ENCODE measurements around the gene GCNT1.
"Not testable (repeated sequence)": the region's sequence is repeated elsewhere in the genome, so short reads cannot be mapped to it uniquely, and the experiment has no call there.

GCNT1 gene

DNA sequence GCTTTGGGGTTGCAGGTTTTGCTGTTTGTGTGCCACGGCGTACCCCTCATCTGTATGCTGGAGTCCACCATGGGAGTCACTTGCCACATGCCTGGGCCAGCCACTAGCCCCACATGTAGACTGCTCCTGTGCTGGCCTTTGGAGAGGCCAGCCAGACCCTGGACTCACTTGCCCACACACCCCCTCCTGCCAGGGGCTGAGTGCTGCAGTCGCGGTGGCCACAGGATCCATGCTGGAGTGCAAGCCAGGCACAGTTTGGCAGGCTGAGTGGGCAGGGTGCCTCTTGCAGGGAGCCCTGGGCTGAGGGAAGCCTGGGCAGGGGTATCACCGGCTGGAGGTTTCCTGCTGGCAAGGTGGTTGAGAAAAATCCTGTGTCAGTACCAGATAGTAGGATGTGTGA is 25.6 kb upstream of the GCNT1 start:
- peaks cover 5% of the 10 kb centered on the region for H3K4me1 ChIP-seq (ENCODE audit: insufficient read depth, low read length)
- no peaks in the 10 kb centered on the region for H3K36me3 ChIP-seq (ENCODE audit: insufficient read depth, low read length)
- no peak overlapping the region for H3K9ac ChIP-seq (ENCODE audit: low read depth, low read length)
- 0 out of 2 replicates have a peak, but pooled peaks cover 5% of the 10 kb centered on the region for H3K9me3 ChIP-seq (ENCODE audit: control insufficient read depth, insufficient read depth, low read length)

DNA sequence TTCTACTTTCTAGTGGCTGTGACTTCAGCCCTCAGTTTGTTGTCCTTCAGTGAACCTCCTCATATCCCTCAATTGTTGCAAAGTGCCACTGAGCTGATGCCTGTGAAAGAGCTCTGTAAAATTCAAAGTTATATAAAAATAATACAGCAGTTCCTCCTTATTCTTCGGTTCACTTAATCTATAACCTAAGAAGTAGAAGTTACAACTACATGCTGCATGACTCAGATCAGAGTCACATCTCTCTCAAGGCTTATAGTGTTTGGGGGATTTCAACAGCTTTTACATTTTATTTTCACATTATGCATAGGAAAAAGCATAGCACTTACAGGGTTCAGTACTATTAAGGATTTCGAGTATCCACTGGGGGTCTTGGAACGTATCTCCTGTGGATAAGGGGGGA is 25.1 kb upstream of the GCNT1 start:
- Histone ChIP-seq H3K36me3 (ENCODE audit: insufficient read depth, low read length) (no peaks in the 10 kb centered on the region), H3K9me3 (ENCODE audit: control insufficient read depth, insufficient read depth, low read length) (0 out of 2 replicates have a peak, but pooled peaks cover 5% of the 10 kb centered on the region), H3K9ac (ENCODE audit: low read depth, low read length) (no peak overlapping the region), H3K4me1 (ENCODE audit: insufficient read depth, low read length) (peaks cover 5% of the 10 kb centered on the region)

- not testable (repeated sequence) for H3K36me3 ChIP-seq (ENCODE audit: insufficient read depth, low read length); H3K4me1 ChIP-seq (ENCODE audit: insufficient read depth, low read length); H3K9me3 ChIP-seq (ENCODE audit: control insufficient read depth, insufficient read depth, low read length); H3K9ac ChIP-seq (ENCODE audit: low read depth, low read length)
Observed at GRCh38 chr9:76434897-76435296, 24.1 kb upstream of the GCNT1 start.

DNA sequence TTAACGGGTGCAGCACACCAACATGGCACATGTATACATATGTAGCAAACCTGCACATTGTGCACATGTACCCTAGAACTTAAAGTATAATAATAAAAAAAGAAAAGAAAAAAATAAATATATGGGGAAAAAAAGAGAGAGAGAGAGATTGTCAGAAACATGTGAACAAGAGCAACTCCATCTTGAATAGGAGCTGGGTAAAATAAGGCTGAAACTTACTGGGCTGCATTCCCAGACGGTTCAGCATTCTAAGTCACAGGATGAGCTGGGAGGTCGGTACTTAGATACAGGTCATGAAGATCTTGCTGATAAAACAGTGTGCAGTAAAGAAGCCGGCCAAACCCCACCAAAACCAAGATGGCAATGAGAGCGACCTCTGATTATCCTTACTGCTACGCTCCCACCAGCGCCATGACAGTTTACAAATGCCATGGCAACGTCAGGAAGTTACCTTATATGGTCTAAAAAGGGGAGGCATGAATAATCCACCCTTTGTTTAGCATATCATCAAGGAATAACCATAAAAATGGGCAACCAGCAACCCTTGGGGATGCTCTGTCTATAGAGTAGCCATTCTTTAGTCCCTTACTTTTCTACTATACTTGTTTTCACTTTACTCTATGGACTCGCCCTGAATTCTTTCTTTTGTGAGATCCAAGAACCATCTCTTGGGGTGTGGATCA is 21.8 kb upstream of the GCNT1 start:
- not testable (repeated sequence) for H3K36me3 ChIP-seq (ENCODE audit: insufficient read depth, low read length); H3K9ac ChIP-seq (ENCODE audit: low read depth, low read length); H3K4me1 ChIP-seq (ENCODE audit: insufficient read depth, low read length); H3K9me3 ChIP-seq (ENCODE audit: control insufficient read depth, insufficient read depth, low read length)

DNA sequence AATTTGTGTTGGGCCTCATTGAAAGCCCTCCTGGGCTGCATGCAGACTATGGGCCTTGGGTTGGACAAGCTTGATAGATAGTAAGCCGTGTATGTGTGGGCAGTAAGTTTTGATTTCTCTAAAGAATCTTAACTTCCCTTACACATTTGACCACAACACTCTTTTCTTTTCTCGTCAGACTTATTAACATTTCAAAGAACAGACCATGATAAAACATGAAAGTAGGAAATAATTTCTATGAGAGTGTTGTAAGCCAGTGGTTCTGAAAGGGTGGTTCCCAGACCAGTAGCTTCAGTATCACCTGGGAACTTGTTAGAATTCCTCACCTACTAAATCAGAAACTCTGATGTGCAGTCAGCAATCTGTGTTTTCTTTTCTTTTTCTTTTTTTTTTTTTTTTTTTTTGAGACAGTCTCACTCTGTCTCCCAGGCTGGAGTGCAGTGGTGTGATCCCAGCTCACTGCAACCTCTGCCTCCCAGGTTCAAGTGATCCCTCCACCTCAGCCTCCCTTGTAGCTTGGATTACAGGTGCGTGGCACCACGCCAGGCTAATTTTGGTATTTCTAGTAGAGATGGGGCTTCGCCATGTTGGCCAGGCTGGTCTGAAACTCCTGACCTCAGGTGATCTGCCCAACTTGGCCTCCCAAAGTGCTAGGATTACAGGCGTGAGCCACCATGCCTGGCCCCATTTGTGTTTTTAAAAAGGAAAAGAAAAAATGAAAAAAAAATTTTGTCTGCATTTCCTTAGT is 20.0 kb upstream of the GCNT1 start:
- Histone ChIP-seq H3K36me3 (ENCODE audit: insufficient read depth, low read length) (no peaks in the 10 kb centered on the region), H3K9me3 (ENCODE audit: control insufficient read depth, insufficient read depth, low read length) (0 out of 2 replicates have a peak, but pooled peaks cover 3% of the 10 kb centered on the region), H3K9ac (ENCODE audit: low read depth, low read length) (no peak overlapping the region), H3K4me1 (ENCODE audit: insufficient read depth, low read length) (no peaks in the 10 kb centered on the region)

DNA sequence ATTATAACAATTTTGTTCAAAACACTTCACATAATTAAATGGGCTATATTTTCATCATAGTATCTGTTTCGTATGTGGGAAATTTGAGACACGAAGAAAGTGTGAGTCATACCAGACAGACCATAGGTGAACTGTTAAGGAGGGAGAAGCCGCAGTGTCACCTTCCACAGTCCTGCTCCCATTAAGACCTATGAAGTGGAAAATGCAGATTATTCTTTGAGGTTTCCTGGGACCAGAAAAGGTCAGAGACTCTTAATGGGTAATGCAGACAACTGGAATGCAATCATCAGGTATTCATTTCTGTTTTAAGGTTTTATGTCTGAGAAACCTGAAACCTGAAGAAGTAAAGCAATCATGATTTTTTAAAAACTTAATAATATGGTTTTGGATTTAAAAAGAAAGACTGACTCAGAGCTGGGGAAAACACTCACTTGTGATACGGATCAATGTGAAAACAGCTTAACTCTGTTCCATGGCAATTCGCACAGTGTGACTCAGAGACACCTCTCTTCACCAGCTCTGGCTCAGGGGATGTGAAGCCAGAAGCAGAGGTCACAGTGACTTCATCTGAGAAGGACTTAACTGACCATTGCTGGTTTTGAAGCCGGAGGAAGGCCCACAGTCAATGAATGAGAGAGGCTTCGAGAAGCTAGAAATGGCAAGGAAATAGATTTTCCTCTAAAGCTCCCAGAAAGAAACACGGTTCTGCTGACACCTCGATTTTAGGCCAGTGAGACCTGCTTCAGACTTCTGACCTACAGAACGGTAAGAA is 17.2 kb upstream of the GCNT1 start:
- no peaks in the 10 kb centered on the region for H3K4me1 ChIP-seq (ENCODE audit: insufficient read depth, low read length)
- no peak overlapping the region for H3K9ac ChIP-seq (ENCODE audit: low read depth, low read length)

DNA sequence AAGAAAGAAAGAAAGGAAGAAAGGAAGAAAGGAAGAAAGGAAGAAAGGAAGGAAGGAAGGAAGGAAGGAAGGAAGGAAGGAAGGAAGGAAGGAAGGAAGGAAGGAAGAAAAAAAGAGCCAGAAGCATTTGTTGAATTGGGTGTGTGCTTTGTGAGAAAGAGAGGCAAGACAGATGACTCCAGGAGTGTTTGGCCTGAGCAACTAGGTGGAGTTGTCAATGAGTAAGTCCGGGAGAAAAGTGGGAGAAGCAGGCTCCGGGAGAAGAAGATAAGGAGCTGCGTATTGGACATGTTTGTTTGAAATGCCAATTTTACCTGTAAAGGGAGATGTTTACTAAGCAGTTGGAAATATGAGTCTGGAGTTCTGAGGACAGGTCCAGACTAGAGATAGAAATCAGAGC is 15.1 kb upstream of the GCNT1 start:
- H3K4me1 ChIP-seq (ENCODE audit: insufficient read depth, low read length), result no peaks in the 10 kb centered on the region
- H3K9me3 ChIP-seq (ENCODE audit: control insufficient read depth, insufficient read depth, low read length), result peaks cover 3% of the 10 kb centered on the region; the same call in 1 of the 2 replicates
- H3K9ac ChIP-seq (ENCODE audit: low read depth, low read length), result no peak overlapping the region
- H3K36me3 ChIP-seq (ENCODE audit: insufficient read depth, low read length), result no peaks in the 10 kb centered on the region

More for the DNA sequence above, 17.2 kb upstream of the GCNT1 start:
- Histone ChIP-seq H3K9me3 (ENCODE audit: control insufficient read depth, insufficient read depth, low read length) (0 out of 2 replicates have a peak, but pooled peaks cover 3% of the 10 kb centered on the region), H3K36me3 (ENCODE audit: insufficient read depth, low read length) (no peaks in the 10 kb centered on the region)

DNA sequence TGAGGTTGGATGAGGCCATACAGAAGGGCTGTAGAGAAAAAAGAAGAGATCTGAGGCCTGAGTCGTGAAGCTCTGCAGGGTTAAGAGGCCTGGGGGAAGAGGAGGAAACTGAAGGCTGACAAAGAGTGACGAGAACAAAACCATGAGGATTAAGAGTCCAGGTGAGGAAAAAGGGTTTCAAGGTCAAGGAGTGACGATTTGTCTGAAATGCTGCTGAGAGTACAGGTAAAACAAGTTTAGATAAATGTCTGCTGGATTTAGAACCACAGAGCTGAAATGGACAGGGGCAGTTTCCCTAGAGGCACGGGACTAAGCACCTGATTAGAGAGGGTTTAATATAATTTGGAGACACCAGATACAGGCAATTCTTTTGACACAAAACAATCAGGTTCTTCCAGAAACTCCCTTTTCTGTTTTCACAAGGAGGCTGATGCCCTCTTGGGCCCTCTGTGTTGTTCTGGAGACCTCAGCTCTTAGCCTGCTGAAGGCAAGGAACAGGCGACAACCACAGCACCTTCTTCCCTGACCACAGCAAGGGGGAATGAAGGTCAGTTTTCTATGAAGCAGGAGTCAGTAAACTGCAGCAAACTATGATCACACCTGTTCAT is 14.6 kb upstream of the GCNT1 start:
- no peaks in the 10 kb centered on the region for H3K4me1 ChIP-seq (ENCODE audit: insufficient read depth, low read length)
- no peak overlapping the region for H3K9ac ChIP-seq (ENCODE audit: low read depth, low read length)
- no peaks in the 10 kb centered on the region for H3K36me3 ChIP-seq (ENCODE audit: insufficient read depth, low read length)
- H3K9me3 ChIP-seq (ENCODE audit: control insufficient read depth, insufficient read depth, low read length), result peaks cover 3% of the 10 kb centered on the region; the same call in 1 of the 2 replicates

- H3K4me1 ChIP-seq (ENCODE audit: insufficient read depth, low read length), result no peaks in the 10 kb centered on the region
- peaks cover 3% of the 10 kb centered on the region; the same call in 1 of the 2 replicates for H3K9me3 ChIP-seq (ENCODE audit: control insufficient read depth, insufficient read depth, low read length)
- H3K36me3 ChIP-seq (ENCODE audit: insufficient read depth, low read length), result no peaks in the 10 kb centered on the region
- H3K9ac ChIP-seq (ENCODE audit: low read depth, low read length), result no peak overlapping the region
Observed at GRCh38 chr9:76445976-76446375, 13.0 kb upstream of the GCNT1 start.

GRCh38 chr9:76448501-76448900 is 10.5 kb upstream of the GCNT1 start:
- no peaks in the 10 kb centered on the region for H3K36me3 ChIP-seq (ENCODE audit: insufficient read depth, low read length)
- H3K9ac ChIP-seq (ENCODE audit: low read depth, low read length), result no peak overlapping the region
- H3K4me1 ChIP-seq (ENCODE audit: insufficient read depth, low read length), result no peaks in the 10 kb centered on the region
- no peaks in the 10 kb centered on the region; the same call in 1 of the 2 replicates for H3K9me3 ChIP-seq (ENCODE audit: control insufficient read depth, insufficient read depth, low read length)

GRCh38 chr9:76451234-76451633 is 7.7 kb upstream of the GCNT1 start:
- no peak overlapping the region for H3K9ac ChIP-seq (ENCODE audit: low read depth, low read length)
- no peaks in the 10 kb centered on the region for H3K36me3 ChIP-seq (ENCODE audit: insufficient read depth, low read length)
- H3K4me1 ChIP-seq (ENCODE audit: insufficient read depth, low read length), result no peaks in the 10 kb centered on the region
- no peaks in the 10 kb centered on the region; the same call in 1 of the 2 replicates for H3K9me3 ChIP-seq (ENCODE audit: control insufficient read depth, insufficient read depth, low read length)

GRCh38 chr9:76452839-76453238 is 6.1 kb upstream of the GCNT1 start:
- Histone ChIP-seq H3K4me1 (ENCODE audit: insufficient read depth, low read length) (no peaks in the 10 kb centered on the region), H3K9ac (ENCODE audit: low read depth, low read length) (no peak overlapping the region), H3K9me3 (ENCODE audit: control insufficient read depth, insufficient read depth, low read length) (no peaks in the 10 kb centered on the region; the same call in 1 of the 2 replicates), H3K36me3 (ENCODE audit: insufficient read depth, low read length) (no peaks in the 10 kb centered on the region)

GRCh38 chr9:76453785-76454184 is 5.2 kb upstream of the GCNT1 start:
- Histone ChIP-seq H3K9ac (ENCODE audit: low read depth, low read length) (no peak overlapping the region), H3K9me3 (ENCODE audit: control insufficient read depth, insufficient read depth, low read length) (no peaks in the 10 kb centered on the region; the same call in 1 of the 2 replicates), H3K36me3 (ENCODE audit: insufficient read depth, low read length) (no peaks in the 10 kb centered on the region), H3K4me1 (ENCODE audit: insufficient read depth, low read length) (no peaks in the 10 kb centered on the region)

- H3K9ac ChIP-seq (ENCODE audit: low read depth, low read length), result no peak overlapping the region
- H3K9me3 ChIP-seq (ENCODE audit: control insufficient read depth, insufficient read depth, low read length), result no peaks in the 10 kb centered on the region
- H3K36me3 ChIP-seq (ENCODE audit: insufficient read depth, low read length), result no peaks in the 10 kb centered on the region
- H3K4me1 ChIP-seq (ENCODE audit: insufficient read depth, low read length), result no peaks in the 10 kb centered on the region
Observed at GRCh38 chr9:76454311-76454710, 4.7 kb upstream of the GCNT1 start.
